ENCODE measurements around the gene TMEM150B.

Gene TMEM150B

GRCh38 chr19:55324662-55325061, 479 bp downstream of the TMEM150B start:
- Histone ChIP-seq H3K36me3 (ENCODE audit: low read length) (no peaks in the 10 kb centered on the region), H3K4me3 (ENCODE audit: insufficient read depth, low read length, poor library complexity, severe bottlenecking) (no peak overlapping the region), H3K9me2 (replicated peaks; ENCODE audit: insufficient read depth, low read length) (no peaks in the 10 kb centered on the region), H3K79me2 (ENCODE audit: insufficient read depth, low read length) (no peaks in the 10 kb centered on the region), H3F3A (ENCODE audit: insufficient read depth) (no peaks in the 10 kb centered on the region), H3K4me2 (ENCODE audit: low read depth, low read length, poor library complexity, severe bottlenecking) (no peak overlapping the region), H3K9ac (ENCODE audit: low read length) (no peak overlapping the region), H4K20me1 (ENCODE audit: low read depth, low read length) (no peaks in the 10 kb centered on the region), H3K9me3 (ENCODE audit: insufficient read depth, low read length) (no peaks in the 10 kb centered on the region), H2AFZ (ENCODE audit: low read depth, low read length, severe bottlenecking) (no peak overlapping the region), H3K27ac (ENCODE audit: low read depth, low read length) (no peak overlapping the region), H3K27me3 (ENCODE audit: low read length) (no peaks in the 10 kb centered on the region)
- TF ChIP-seq CTCF (IDR thresholded peaks at IDR 0.05; ENCODE audit: insufficient read depth, low read length, poor library complexity, severe bottlenecking) (no peak), EZH2phosphoT487 (conservative IDR thresholded peaks at IDR 0.05; ENCODE audit: low read length) (no peak)

- Histone ChIP-seq H3F3A (ENCODE audit: insufficient read depth) (no peaks in the 10 kb centered on the region), H3K36me3 (ENCODE audit: low read length) (no peaks in the 10 kb centered on the region), H3K9ac (ENCODE audit: low read length) (no peak overlapping the region), H3K9me2 (replicated peaks; ENCODE audit: insufficient read depth, low read length) (no peaks in the 10 kb centered on the region), H3K9me3 (ENCODE audit: insufficient read depth, low read length) (no peaks in the 10 kb centered on the region), H3K4me3 (ENCODE audit: insufficient read depth, low read length, poor library complexity, severe bottlenecking) (no peak overlapping the region), H2AFZ (ENCODE audit: low read depth, low read length, severe bottlenecking) (no peak overlapping the region), H3K27ac (ENCODE audit: low read depth, low read length) (no peak overlapping the region), H3K27me3 (ENCODE audit: low read length) (no peaks in the 10 kb centered on the region), H3K79me2 (ENCODE audit: insufficient read depth, low read length) (no peaks in the 10 kb centered on the region), H4K20me1 (ENCODE audit: low read depth, low read length) (no peaks in the 10 kb centered on the region), H3K4me2 (ENCODE audit: low read depth, low read length, poor library complexity, severe bottlenecking) (no peak overlapping the region)
- TF ChIP-seq CTCF (IDR thresholded peaks at IDR 0.05; ENCODE audit: insufficient read depth, low read length, poor library complexity, severe bottlenecking) (no peak), EZH2phosphoT487 (conservative IDR thresholded peaks at IDR 0.05; ENCODE audit: low read length) (no peak)
Measured at GRCh38 chr19:55322204-55322885, 2.8 kb downstream of the TMEM150B start.

GRCh38 chr19:55321466-55322137, 3.5 kb downstream of the TMEM150B start:
- Histone ChIP-seq H3K36me3 (ENCODE audit: low read length) (no peaks in the 10 kb centered on the region), H3K27ac (ENCODE audit: low read depth, low read length) (no peak overlapping the region), H3K9me3 (ENCODE audit: insufficient read depth, low read length) (no peaks in the 10 kb centered on the region), H3K9ac (ENCODE audit: low read length) (no peak overlapping the region), H3F3A (ENCODE audit: insufficient read depth) (no peaks in the 10 kb centered on the region), H3K9me2 (replicated peaks; ENCODE audit: insufficient read depth, low read length) (no peaks in the 10 kb centered on the region), H3K79me2 (ENCODE audit: insufficient read depth, low read length) (no peaks in the 10 kb centered on the region), H3K4me3 (ENCODE audit: insufficient read depth, low read length, poor library complexity, severe bottlenecking) (no peak overlapping the region), H2AFZ (ENCODE audit: low read depth, low read length, severe bottlenecking) (no peak overlapping the region), H4K20me1 (ENCODE audit: low read depth, low read length) (no peaks in the 10 kb centered on the region), H3K27me3 (ENCODE audit: low read length) (no peaks in the 10 kb centered on the region), H3K4me2 (ENCODE audit: low read depth, low read length, poor library complexity, severe bottlenecking) (no peak overlapping the region)
- no peak for TF ChIP-seq CTCF (IDR thresholded peaks at IDR 0.05; ENCODE audit: insufficient read depth, low read length, poor library complexity, severe bottlenecking)
- TF ChIP-seq EZH2phosphoT487 (conservative IDR thresholded peaks at IDR 0.05; ENCODE audit: low read length), result no peak

Measured in SU-DHL-6 (cell line).